Parietal lobe (tissue), 1 donor: Measurements from ENCODE around the gene POP5. TPM values are rescaled to one million over a fixed set of nuclear protein-coding genes. Genes with fewer than 3 reads are reported as not detected.

Experiments used
- total RNA-seq: library from RNA; depleted of rRNA; stranded (reverse); fragments of >200 nt; gene quantifications from one replicate; pipeline ENCODE4 v1.2.3, GENCODE V29; 2014

Gene POP5, protein sequence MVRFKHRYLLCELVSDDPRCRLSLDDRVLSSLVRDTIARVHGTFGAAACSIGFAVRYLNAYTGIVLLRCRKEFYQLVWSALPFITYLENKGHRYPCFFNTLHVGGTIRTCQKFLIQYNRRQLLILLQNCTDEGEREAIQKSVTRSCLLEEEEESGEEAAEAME
- 40.4 TPM for total RNA-seq

GRCh38 chr12:120580787-120581723 lies at the start of gene POP5:
POP5 (minus strand) TSS chr12:120581402; CDS start chr12:120581362, 40 bp downstream.

GRCh38 chr12:120534203-120534702 lies 46.9 kb downstream of the POP5 start, which contains the start of gene RNF10:
RNF10 (plus strand) TSS chr12:120534356; CDS start chr12:120534812, 456 bp downstream.

DNA sequence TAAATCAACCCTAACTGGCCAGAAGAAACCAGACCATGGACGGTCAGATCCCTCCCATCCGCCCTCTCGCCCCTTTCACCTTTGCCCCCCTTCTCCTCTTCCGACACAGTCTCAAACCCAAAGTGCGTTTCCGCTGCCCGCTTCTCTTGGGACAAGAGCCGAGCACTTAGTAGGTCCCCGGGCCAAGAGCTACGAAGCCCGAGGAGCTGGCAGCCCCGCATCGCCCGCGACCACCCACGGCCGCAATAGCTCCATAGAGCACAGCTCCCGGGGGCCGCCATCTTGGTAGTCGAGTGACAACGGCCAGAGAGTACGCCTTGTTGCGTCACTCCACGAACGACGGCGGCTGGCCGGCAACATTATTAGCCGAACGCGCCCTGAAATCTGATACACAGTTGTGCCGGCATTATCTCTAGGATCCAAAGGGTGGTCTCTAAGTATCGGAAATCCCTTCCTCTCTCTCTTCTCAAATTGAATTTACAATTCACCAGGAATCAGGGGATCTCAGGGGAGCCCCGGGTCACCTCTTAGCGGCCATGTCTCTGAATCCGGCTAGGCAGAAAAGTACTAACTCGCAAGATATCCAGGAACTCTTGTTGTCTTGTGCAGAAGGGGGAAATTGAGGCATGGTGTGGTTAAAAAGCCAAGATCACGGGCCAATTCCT lies 52.2 kb downstream of the POP5 start, which contains the start of gene COQ5:
TSS of gene COQ5 (minus strand) at position 298 of the 665 bp plus-strand sequence. CDS start at position 281, 17 bp downstream.

Other genes with a start within 250 kb of the POP5 start
- gene MSI1, start 212.2 kb downstream of the POP5 start, total RNA-seq, result 15.0 TPM
- gene COX6A1, start 143.3 kb downstream of the POP5 start, total RNA-seq, result 329 TPM
- 9.7 TPM for gene TRIAP1, start 135.0 kb downstream of the POP5 start, total RNA-seq
- gene GATC, start 135.0 kb downstream of the POP5 start, total RNA-seq, result 30.0 TPM
- 93.9 TPM for gene SRSF9, start 111.7 kb downstream of the POP5 start, total RNA-seq
- 231 TPM for gene DYNLL1, start 85.3 kb downstream of the POP5 start, total RNA-seq
- gene COQ5, start 52.2 kb downstream of the POP5 start, total RNA-seq, result 16.6 TPM
- gene RNF10, start 47.0 kb downstream of the POP5 start, total RNA-seq, result 162 TPM
- gene CABP1, start 59.2 kb upstream of the POP5 start, total RNA-seq, result 6.3 TPM
- 44.8 TPM for gene MLEC, start 105.7 kb upstream of the POP5 start, total RNA-seq
- 16.0 TPM for gene UNC119B, start 129.1 kb upstream of the POP5 start, total RNA-seq
- gene ACADS, start 144.4 kb upstream of the POP5 start, total RNA-seq, result 5.3 TPM